SU-DHL-6 (cell line): ENCODE results near the gene TSPAN13.

ENCODE experiments used
- H2AFZ ChIP-seq: fragments of 200-600 bp; sonication (generic); 2 replicates; pipeline ENCODE4 v1.6.1; 2014; ENCODE audit warnings: low read depth, mild to moderate bottlenecking, moderate library complexity, mixed read lengths, antibody characterized with exemption, low read length; ENCODE audit not compliant: severe bottlenecking
- H3F3A ChIP-seq: fragments of 200-600 bp; shearing (Covaris generic); 2 replicates; pipeline ENCODE4 v1.6.0; 2016; ENCODE audit warnings: antibody characterized with exemption, mild to moderate bottlenecking; ENCODE audit not compliant: insufficient read depth
- H3K27ac ChIP-seq: fragments of 200-600 bp; sonication (generic); 2 replicates; pipeline ENCODE4 v1.5.1; 2016; ENCODE audit warnings: low read depth, mild to moderate bottlenecking, low read length, moderate library complexity, mixed read lengths
- H3K27me3 ChIP-seq: fragments of 200-600 bp; sonication (generic), shearing (Covaris generic); 2 replicates; pipeline ENCODE4 v1.6.0; 2014; ENCODE audit warnings: mild to moderate bottlenecking, low read length
- H3K36me3 ChIP-seq: fragments of 200-600 bp; sonication (generic); 2 replicates; pipeline ENCODE4 v1.6.1; 2014; ENCODE audit warnings: mild to moderate bottlenecking, low read length, mixed read lengths
- H3K4me2 ChIP-seq: fragments of 300-600, 200-600 bp; shearing (Covaris generic), sonication (generic); 2 replicates; pipeline ENCODE4 v1.6.0; 2014; ENCODE audit warnings: low read length, low read depth, mild to moderate bottlenecking; ENCODE audit not compliant: poor library complexity, severe bottlenecking
- H3K4me3 ChIP-seq: fragments of 200-600 bp; sonication (generic); 2 replicates; pipeline ENCODE4 v1.5.1; 2014; ENCODE audit warnings: antibody characterized with exemption, low read length, mild to moderate bottlenecking, mixed read lengths; ENCODE audit not compliant: insufficient read depth, poor library complexity, severe bottlenecking
- H3K79me2 ChIP-seq: fragments of 200-600 bp; sonication (generic); 2 replicates; pipeline ENCODE4 v1.6.1; 2014; ENCODE audit warnings: mild to moderate bottlenecking, low read length, moderate library complexity; ENCODE audit not compliant: insufficient read depth
- H3K9ac ChIP-seq: fragments of 200-600 bp; sonication (generic); 2 replicates; pipeline ENCODE4 v1.7.0; 2014; ENCODE audit warnings: mild to moderate bottlenecking, low read length
- H3K9me2 ChIP-seq: fragments of 200-600 bp; sonication (generic); replicated peaks from 2 replicates; pipeline ENCODE4 v1.6.1; 2014; ENCODE audit warnings: low read length; ENCODE audit not compliant: insufficient read depth
- H3K9me3 ChIP-seq: fragments of 200-600 bp; sonication (generic); 2 replicates; pipeline ENCODE4 v1.6.1; 2014; ENCODE audit warnings: low read length, mixed read lengths; ENCODE audit not compliant: insufficient read depth
- H4K20me1 ChIP-seq: fragments of 200-600 bp; sonication (generic); 2 replicates; pipeline ENCODE4 v1.6.1; 2014; ENCODE audit warnings: low read depth, mild to moderate bottlenecking, antibody characterized with exemption, low read length, moderate library complexity, mixed read lengths
- CTCF ChIP-seq: fragments of 200-600 bp; sonication (generic); IDR thresholded peaks from one replicate; pipeline ENCODE4 v1.5.1; 2017; ENCODE audit warnings: antibody characterized with exemption, mild to moderate bottlenecking, low read length, moderate library complexity; ENCODE audit not compliant: insufficient read depth, poor library complexity, severe bottlenecking
- EZH2phosphoT487 ChIP-seq: fragments of 200-600 bp; sonication (generic), shearing (Covaris generic); conservative IDR thresholded peaks from 2 replicates; pipeline ENCODE4 v1.6.1; 2018; ENCODE audit warnings: mild to moderate bottlenecking, antibody characterized with exemption, low read length, moderate library complexity, mixed read lengths

TSPAN13 gene

GRCh38 chr7:16770657-16771329 is 17.2 kb downstream of the TSPAN13 start:
- no peaks in the 10 kb centered on the region for H3K9me2 ChIP-seq
- H3K27me3 ChIP-seq: no peaks in the 10 kb centered on the region
- H3K4me3 ChIP-seq: no peak overlapping the region
- TF ChIP-seq EZH2phosphoT487 (no peak), CTCF (no peak)
- H3K36me3 ChIP-seq: no peaks in the 10 kb centered on the region
- no peak overlapping the region for H2AFZ ChIP-seq
- no peaks in the 10 kb centered on the region for H3K79me2 ChIP-seq
- no peaks in the 10 kb centered on the region for H3K9me3 ChIP-seq
- H3F3A ChIP-seq: no peaks in the 10 kb centered on the region
- no peak overlapping the region for H3K27ac ChIP-seq
- no peak overlapping the region for H3K9ac ChIP-seq
- H4K20me1 ChIP-seq: no peaks in the 10 kb centered on the region
- H3K4me2 ChIP-seq: no peak overlapping the region

GRCh38 chr7:16773326-16773725 is 19.8 kb downstream of the TSPAN13 start:
- H4K20me1 ChIP-seq: no peaks in the 10 kb centered on the region
- H3K4me2 ChIP-seq: no peak overlapping the region
- no peak overlapping the region for H2AFZ ChIP-seq
- H3K27me3 ChIP-seq: no peaks in the 10 kb centered on the region
- no peaks in the 10 kb centered on the region for H3K36me3 ChIP-seq
- H3K9ac ChIP-seq: no peak overlapping the region
- H3F3A ChIP-seq: no peaks in the 10 kb centered on the region
- H3K4me3 ChIP-seq: no peak overlapping the region
- no peaks in the 10 kb centered on the region for H3K9me3 ChIP-seq
- no peaks in the 10 kb centered on the region for H3K9me2 ChIP-seq
- H3K27ac ChIP-seq: no peak overlapping the region
- no peak for TF ChIP-seq CTCF
- TF ChIP-seq EZH2phosphoT487: no peak
- H3K79me2 ChIP-seq: no peaks in the 10 kb centered on the region

DNA sequence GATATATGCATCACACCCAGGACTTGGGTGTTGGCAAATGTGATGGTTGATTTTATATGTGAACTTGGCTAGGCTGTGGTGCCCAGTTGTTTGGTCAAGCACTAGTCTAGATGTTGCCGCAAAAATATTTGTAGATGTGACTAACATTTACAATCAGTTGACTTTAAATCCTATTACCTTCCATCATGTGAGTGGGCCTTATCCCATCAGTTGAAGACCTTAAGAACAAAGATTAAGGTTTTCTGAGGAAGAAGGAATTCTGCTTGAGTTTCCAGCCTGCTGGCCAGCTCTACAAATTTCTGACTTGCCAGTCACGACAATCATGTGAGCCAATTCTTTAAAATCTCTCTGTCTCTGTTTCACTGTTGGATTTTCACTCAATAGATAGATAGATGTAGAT is 20.3 kb downstream of the TSPAN13 start:
- Histone ChIP-seq H3K79me2 (no peaks in the 10 kb centered on the region), H3K4me3 (no peak overlapping the region), H3K9ac (no peak overlapping the region), H4K20me1 (no peaks in the 10 kb centered on the region), H3K9me3 (no peaks in the 10 kb centered on the region), H3K4me2 (no peak overlapping the region), H3K36me3 (no peaks in the 10 kb centered on the region), H3K27ac (no peak overlapping the region), H2AFZ (no peak overlapping the region), H3F3A (no peaks in the 10 kb centered on the region), H3K27me3 (no peaks in the 10 kb centered on the region), H3K9me2 (no peaks in the 10 kb centered on the region)
- no peak for TF ChIP-seq EZH2phosphoT487
- TF ChIP-seq CTCF: no peak
